HG03159 (cell line): ENCODE measurements around the gene MTRFR.

ENCODE experiments used
- ATAC-seq: cut with Tn5 transposase; IDR thresholded peaks from one replicate; pipeline ENCODE4 v1.9.1; 2021; ENCODE audit warnings: mild to moderate bottlenecking, moderate library complexity; ENCODE audit not compliant: unreplicated experiment

Gene MTRFR

GRCh38 chr12:123269896-123270213 lies 36.6 kb downstream of the MTRFR start:
- no peak for ATAC-seq

- ATAC-seq: no peak
Observed at GRCh38 chr12:123270214-123271000, 37.2 kb downstream of the MTRFR start.

GRCh38 chr12:123271001-123271668 lies 37.9 kb downstream of the MTRFR start:
- peak; percentile 62 for ATAC-seq

- ATAC-seq: no peak
Observed at GRCh38 chr12:123273166-123273565, 39.9 kb downstream of the MTRFR start.

- peak; percentile 84 for ATAC-seq
Observed at GRCh38 chr12:123278101-123278627, 44.9 kb downstream of the MTRFR start.

GRCh38 chr12:123280971-123281370 lies 47.7 kb downstream of the MTRFR start:
- ATAC-seq: no peak

GRCh38 chr12:123282111-123282510 lies 48.9 kb downstream of the MTRFR start:
- no peak for ATAC-seq

- no peak for ATAC-seq
Observed at GRCh38 chr12:123283461-123283860, 50.2 kb downstream of the MTRFR start.

- no peak for ATAC-seq
Observed at GRCh38 chr12:123284669-123285068, 51.4 kb downstream of the MTRFR start.

GRCh38 chr12:123286652-123287373 lies 53.6 kb downstream of the MTRFR start:
- ATAC-seq: no peak

- no peak for ATAC-seq
Observed at GRCh38 chr12:123288751-123289346, 55.6 kb downstream of the MTRFR start.

GRCh38 chr12:123289911-123290310 lies 56.7 kb downstream of the MTRFR start:
- ATAC-seq: no peak

GRCh38 chr12:123293178-123293760 lies 60.0 kb downstream of the MTRFR start:
- no peak for ATAC-seq

GRCh38 chr12:123305136-123305535 lies 71.9 kb downstream of the MTRFR start:
- ATAC-seq: no peak

- ATAC-seq: no peak
Observed at GRCh38 chr12:123306200-123306599, 73.0 kb downstream of the MTRFR start.
